GM12872 (cell line): ENCODE results near the gene FIGLA.

Source experiments
- CTCF ChIP-seq: IDR thresholded peaks from 3 replicates; pipeline ENCODE4 v1.5.1; 2011; ENCODE audit warnings: low read depth, mild to moderate bottlenecking, low read length, moderate library complexity; ENCODE audit not compliant: insufficient read depth

Gene FIGLA

GRCh38 chr2:70790136-70790828, at the start of gene FIGLA:
FIGLA (minus strand) TSS chr2:70790643; CDS start chr2:70790638, 5 bp downstream.
- TF ChIP-seq CTCF: no peak

GRCh38 chr2:70837980-70838925, 47.8 kb upstream of the FIGLA start:
- TF ChIP-seq CTCF: no peak

GRCh38 chr2:70835643-70836042, 45.2 kb upstream of the FIGLA start, which contains the start of gene CD207:
CD207 (minus strand) TSS chr2:70835816; CDS start chr2:70835776, 40 bp downstream.
- TF ChIP-seq CTCF: no peak

- no peak for TF ChIP-seq CTCF
Observed at GRCh38 chr2:70834881-70835280, 44.4 kb upstream of the FIGLA start.

GRCh38 chr2:70834106-70834505, 43.7 kb upstream of the FIGLA start:
- no peak for TF ChIP-seq CTCF

- TF ChIP-seq CTCF: no peak
Observed at GRCh38 chr2:70833246-70833645, 42.8 kb upstream of the FIGLA start.

- TF ChIP-seq CTCF: no peak
Observed at GRCh38 chr2:70832386-70832785, 41.9 kb upstream of the FIGLA start.
